Measurements from ENCODE around the gene CPA2. TPM values are rescaled to one million over a fixed set of nuclear protein-coding genes. Genes with fewer than 3 reads are reported as not detected.

CPA2 gene
- total and polyA plus RNA-seq, 2 of the 4 experiments (the other 2 are of a cell fraction) = 0.05 TPM; not detected in 1

GRCh38 chr7:130254555-130254954 lies 12.1 kb upstream of the CPA2 start:
- in situ Hi-C loops (cut with MboI; ENCODE audit: low sequenced_read_pairs) (no loop called here), intact Hi-C loops (cut with micrococcal nuclease) (no loop called here)

More at GRCh38 chr7:130254555-130254954, 12.1 kb upstream of the CPA2 start:
- Histone ChIP-seq H3K18ac (ENCODE audit: low read depth, low read length) (no peak overlapping the region), H3K9me3 (ENCODE audit: control insufficient read depth, insufficient read depth, low read length) (peaks cover 17% of the 10 kb centered on the region), H3K27me3 (ENCODE audit: control insufficient read depth, insufficient read depth, low read length) (no peaks in the 10 kb centered on the region), H2BK15ac (ENCODE audit: low read depth, low read length) (no peak overlapping the region), H4K8ac (ENCODE audit: low read depth in 2 of 2, low read length in 2 of 2) (no peak overlapping the region), H4K5ac (ENCODE audit: low read depth, low read length) (no peak overlapping the region), H3K79me1 (ENCODE audit: low read depth in 1 of 2, low read length in 2 of 2) (no peaks in the 10 kb centered on the region), H2AK5ac (ENCODE audit: low read depth, low read length) (no peak overlapping the region), H4K20me1 (ENCODE audit: insufficient read depth, low read length) (no peaks in the 10 kb centered on the region), H3K4me1 (ENCODE audit: control insufficient read depth, insufficient read depth, low read length) (no peaks in the 10 kb centered on the region), H3K23ac (ENCODE audit: low read depth, low read length) (no peak overlapping the region), H4K91ac (ENCODE audit: insufficient read depth, low read depth, low read length) (no peak overlapping the region), H2BK20ac (ENCODE audit: low read depth, low read length) (no peak overlapping the region), H3K27ac (ENCODE audit: insufficient read depth, low read length) (no peak overlapping the region), H3K4ac (ENCODE audit: low read depth, low read length) (no peak overlapping the region), H3K56ac (ENCODE audit: extremely low read depth, insufficient read depth, low read length) (no peak overlapping the region), H3K14ac (replicated peaks; ENCODE audit: low read depth, low read length) (no peak overlapping the region), H3K4me2 (ENCODE audit: low read depth, low read length) (no peak overlapping the region), H2AFZ (replicated peaks; ENCODE audit: low read length, poor library complexity) (no peak overlapping the region), H2BK120ac (ENCODE audit: low read depth, low read length) (no peak overlapping the region), H2BK5ac (ENCODE audit: low read depth, low read length, poor library complexity, severe bottlenecking) (no peak overlapping the region), H2AK9ac (replicated peaks; ENCODE audit: low read depth, low read length, poor library complexity) (no peak overlapping the region), H3K9me1 (ENCODE audit: insufficient read depth, low read length) (no peaks in the 10 kb centered on the region), H3K4me3 (ENCODE audit: insufficient read depth, low read depth, low read length) (no peak overlapping the region), H3K9ac (ENCODE audit: low read depth, low read length) (no peak overlapping the region), H3K36me3 (ENCODE audit: control insufficient read depth, insufficient read depth, low read length) (no peaks in the 10 kb centered on the region)
- no peak for TF ChIP-seq USF2 (IDR thresholded peaks at IDR 0.05; ENCODE audit: low read depth, low read length)
- no peak for TF ChIP-seq SMC3 (IDR thresholded peaks at IDR 0.05; ENCODE audit: low read depth, low read length)
- no peak for TF ChIP-seq NFE2L2 (IDR thresholded peaks at IDR 0.05; ENCODE audit: low read depth, low read length)
- no peak for TF ChIP-seq MAZ (IDR thresholded peaks at IDR 0.05; ENCODE audit: borderline replicate concordance, low read depth, low read length)
- no peak for TF ChIP-seq CEBPB (IDR thresholded peaks at IDR 0.05; ENCODE audit: low read depth, low read length)
- no peak for TF ChIP-seq MAFK (IDR thresholded peaks at IDR 0.05; ENCODE audit: low read depth, low read length)
- dilution Hi-C loops (cut with HindIII; ENCODE audit: low sequenced_read_pairs, unreplicated experiment) = no loop called here
- no CpG with 5 or more reads among the region's 6 CpGs for whole genome bisulfite sequencing, 2 experiments (ENCODE audit: extremely low coverage in 2 of 2, insufficient read length in 1 of 2)
- no peak for DNase-seq
- POLR2A ChIA-PET (ENCODE audit: unreplicated experiment) = no interaction called here
- no peak for ATAC-seq (ENCODE audit: low read depth)
- BruUV-seq (replicated peaks) = no TSS peak
- CTCF ChIA-PET = no interaction called here
